ENCODE measurements around the gene UBE2D4. TPM values are rescaled to one million over a fixed set of nuclear protein-coding genes. Genes with fewer than 3 reads are reported as not detected.

UBE2D4 gene
- total and polyA plus RNA-seq, 9 of the 15 experiments (the other 6 are each of a cell fraction or from before 2014, with no cell fraction given), result 3.3 to 16.2 (median 7.5) TPM

- TF ChIP-seq ARID4B (CRISPR knock-in tag; IDR thresholded peaks at IDR 0.05) (no peak), GABPB2 (CRISPR knock-in tag; conservative IDR thresholded peaks at IDR 0.05) (no peak), SIN3B (IDR thresholded peaks at IDR 0.05; ENCODE audit: low read depth) (no peak), RUNX1 (IDR thresholded peaks at IDR 0.05; ENCODE audit: low read depth) (no peak), ZNF23 (CRISPR knock-in tag; IDR thresholded peaks at IDR 0.05) (no peak), CBX1 (IDR thresholded peaks at IDR 0.05; ENCODE audit: low read depth) (no peak), SAP30 (IDR thresholded peaks at IDR 0.05; ENCODE audit: borderline replicate concordance, insufficient read depth, low read depth, low read length, poor library complexity, severe bottlenecking) (no peak), MITF (IDR thresholded peaks at IDR 0.05) (no peak), SFPQ (IDR thresholded peaks at IDR 0.05; ENCODE audit: low read depth, low read length) (no peak), PML (IDR thresholded peaks at IDR 0.05; ENCODE audit: low read length) (no peak)
These were observed 42.0 kb upstream of the UBE2D4 start (continued) for GRCh38 chr7:43884209-43884608.
